Ishikawa (cell line): ENCODE results near the gene ST6GALNAC1.

Source experiments
- CEBPB ChIP-seq: IDR thresholded peaks from 2 replicates; pipeline ENCODE4 v1.6.1; 2012
- CREB1 ChIP-seq: IDR thresholded peaks from 2 replicates; pipeline ENCODE4 v1.6.1; 2012; ENCODE audit warnings: low read depth
- EGR1 ChIP-seq: IDR thresholded peaks from 2 replicates; pipeline ENCODE4 v1.6.1; 2012
- EP300 ChIP-seq: IDR thresholded peaks from 2 replicates; pipeline ENCODE4 v1.6.1; 2012; ENCODE audit warnings: borderline replicate concordance
- FOXM1 ChIP-seq: IDR thresholded peaks from 2 replicates; pipeline ENCODE4 v1.6.1; 2012; ENCODE audit warnings: low read depth, borderline replicate concordance
- MAX ChIP-seq: IDR thresholded peaks from 2 replicates; pipeline ENCODE4 v1.6.1; 2012
- NFIC ChIP-seq: IDR thresholded peaks from 2 replicates; pipeline ENCODE4 v1.6.1; 2012
- RAD21 ChIP-seq: IDR thresholded peaks from 2 replicates; pipeline ENCODE4 v1.6.1; 2012; ENCODE audit warnings: low read depth
- REST ChIP-seq: IDR thresholded peaks from 2 replicates; pipeline ENCODE4 v1.6.1; 2012; ENCODE audit warnings: low read depth, mild to moderate bottlenecking
- TAF1 ChIP-seq: IDR thresholded peaks from 2 replicates; pipeline ENCODE4 v1.6.1; 2012; ENCODE audit warnings: low read depth, mild to moderate bottlenecking
- TCF12 ChIP-seq: IDR thresholded peaks from 2 replicates; pipeline ENCODE4 v1.6.1; 2012; ENCODE audit warnings: low read depth
- TEAD4 ChIP-seq: IDR thresholded peaks from 2 replicates; pipeline ENCODE4 v1.6.1; 2012
- USF1 ChIP-seq: IDR thresholded peaks from 2 replicates; pipeline ENCODE4 v1.6.1; 2012
- YY1 ChIP-seq: IDR thresholded peaks from 2 replicates; pipeline ENCODE4 v1.6.1; 2012; ENCODE audit warnings: low read depth
- ZBTB7A ChIP-seq: IDR thresholded peaks from 2 replicates; pipeline ENCODE4 v1.6.1; 2012; ENCODE audit warnings: low read depth

ST6GALNAC1 gene

GRCh38 chr17:76640550-76641380 lies 2.8 kb downstream of the ST6GALNAC1 start:
- TF ChIP-seq FOXM1: no peak
- no peak for TF ChIP-seq YY1
- TF ChIP-seq EP300: no peak
- no peak for TF ChIP-seq MAX
- TF ChIP-seq RAD21: no peak
- no peak for TF ChIP-seq USF1
- no peak for TF ChIP-seq CREB1
- no peak for TF ChIP-seq NFIC
- no peak for TF ChIP-seq TCF12
- TF ChIP-seq TEAD4: no peak

- TF ChIP-seq ZBTB7A (no peak), TEAD4 (no peak), USF1 (no peak)
Measured at GRCh38 chr17:76638263-76638662, 5.3 kb downstream of the ST6GALNAC1 start.

- TF ChIP-seq CREB1: no peak
- no peak for TF ChIP-seq TAF1
- no peak for TF ChIP-seq CEBPB
- no peak for TF ChIP-seq FOXM1
- no peak for TF ChIP-seq USF1
Measured at GRCh38 chr17:76635659-76636360, 7.7 kb downstream of the ST6GALNAC1 start.

- TF ChIP-seq NFIC: no peak
- no peak for TF ChIP-seq RAD21
- TF ChIP-seq FOXM1: no peak
- TF ChIP-seq TEAD4: no peak
- TF ChIP-seq CREB1: no peak
- TF ChIP-seq TCF12: no peak
- TF ChIP-seq EGR1: no peak
- TF ChIP-seq MAX: no peak
- no peak for TF ChIP-seq YY1
- TF ChIP-seq EP300: no peak
- TF ChIP-seq TAF1: no peak
- no peak for TF ChIP-seq ZBTB7A
- no peak for TF ChIP-seq REST
- TF ChIP-seq USF1: no peak
- TF ChIP-seq CEBPB: no peak
Measured at GRCh38 chr17:76635039-76635438, 8.5 kb downstream of the ST6GALNAC1 start.

- TF ChIP-seq NFIC (no peak), EGR1 (no peak), YY1 (no peak), TCF12 (no peak), EP300 (no peak), CEBPB (no peak), TEAD4 (no peak), ZBTB7A (no peak), REST (no peak), TAF1 (no peak), FOXM1 (no peak), RAD21 (no peak), USF1 (no peak), MAX (no peak), CREB1 (no peak)
Measured at GRCh38 chr17:76633628-76634328, 9.8 kb downstream of the ST6GALNAC1 start.
